ENCODE results near the gene RAPGEF2. TPM values are rescaled to one million over a fixed set of nuclear protein-coding genes. Genes with fewer than 3 reads are reported as not detected.

Gene RAPGEF2
- total and polyA plus RNA-seq, 3 experiments from 2014 or later: 1.0 to 34.3 (median 29.2) TPM

DNA sequence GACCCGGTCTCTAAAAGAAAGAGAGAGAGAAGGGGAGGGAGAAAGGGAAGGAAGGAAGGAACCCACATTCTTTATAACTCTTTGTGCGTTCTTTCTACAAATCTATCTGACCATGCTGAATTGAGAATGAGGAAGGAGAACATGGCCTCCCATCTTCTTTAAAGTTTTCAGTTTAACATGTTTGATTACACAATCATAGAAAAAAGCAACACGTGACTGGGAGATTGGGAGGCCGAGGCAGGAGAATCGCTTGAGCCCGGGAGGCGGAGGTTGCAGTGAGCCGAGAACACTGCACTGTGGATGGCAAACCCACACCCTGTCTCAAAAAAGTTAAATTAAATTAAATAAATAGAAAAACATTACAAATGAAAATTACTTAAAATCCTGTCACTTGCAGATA lies 254.5 kb downstream of the RAPGEF2 start:
- H3K4me1 Mint-ChIP-seq: no peaks in the 10 kb centered on the region
- CTCF ChIA-PET: no interaction called here
- Histone ChIP-seq H3K27me3 (ENCODE audit: insufficient read depth, low read length, poor library complexity, severe bottlenecking) (no peaks in the 10 kb centered on the region), H3K36me3 (ENCODE audit: insufficient read depth, low read length) (peaks cover 4% of the 10 kb centered on the region), H3K27ac (ENCODE audit: low read depth, low read length) (no peak overlapping the region), H3K9me3 (ENCODE audit: low read length) (no peaks in the 10 kb centered on the region), H3K4me3 (ENCODE audit: low read length) (no peak overlapping the region), H3K4me1 (ENCODE audit: insufficient read depth, low read length) (no peaks in the 10 kb centered on the region)
- no peaks in the 10 kb centered on the region for H3K9me3 Mint-ChIP-seq
- POLR2A ChIA-PET: no interaction called here
- no peaks in the 10 kb centered on the region for H3K27me3 Mint-ChIP-seq
- no peak overlapping the region for H3K4me3 Mint-ChIP-seq
- H3K36me3 Mint-ChIP-seq: peaks cover 22 to 78% (median 43%) of the 10 kb centered on the region in 3 donors
- DNase-seq: no peak
- no peak overlapping the region for H3K27ac Mint-ChIP-seq

DNA sequence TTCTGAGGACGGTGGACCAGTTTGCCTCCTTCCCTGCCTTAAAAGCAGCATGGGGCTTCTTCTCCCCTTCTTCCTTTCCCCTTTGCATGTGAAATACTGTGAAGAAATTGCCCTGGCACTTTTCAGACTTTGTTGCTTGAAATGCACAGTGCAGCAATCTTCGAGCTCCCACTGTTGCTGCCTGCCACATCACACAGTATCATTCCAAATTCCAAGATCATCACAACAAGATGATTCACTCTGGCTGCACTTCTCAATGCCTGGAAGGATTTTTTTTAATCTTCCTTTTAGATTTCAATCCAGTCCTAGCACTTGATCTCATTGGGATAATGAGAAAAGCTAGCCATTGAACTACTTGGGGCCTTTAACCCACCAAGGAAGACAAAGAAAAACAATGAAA lies 255.3 kb downstream of the RAPGEF2 start:
- Histone ChIP-seq H3K9me3 (ENCODE audit: low read length) (no peaks in the 10 kb centered on the region), H3K27ac (ENCODE audit: low read depth, low read length) (no peak overlapping the region), H3K27me3 (ENCODE audit: insufficient read depth, low read length, poor library complexity, severe bottlenecking) (no peaks in the 10 kb centered on the region), H3K4me1 (ENCODE audit: insufficient read depth, low read length) (no peaks in the 10 kb centered on the region), H3K36me3 (ENCODE audit: insufficient read depth, low read length) (peaks cover 4% of the 10 kb centered on the region), H3K4me3 (ENCODE audit: low read length) (no peak overlapping the region)
- ChIA-PET POLR2A (no interaction called here), CTCF (no interaction called here)
- Mint-ChIP-seq H3K27me3 (no peaks in the 10 kb centered on the region), H3K9me3 (no peaks in the 10 kb centered on the region), H3K27ac (peak overlapping the region in 2 of 8 donors; percentile 26 to 55), H3K36me3 (peaks cover 22 to 69% (median 36%) of the 10 kb centered on the region in 3 donors), H3K4me3 (no peak overlapping the region), H3K4me1 (no peaks in the 10 kb centered on the region)
- no peak for DNase-seq

DNA sequence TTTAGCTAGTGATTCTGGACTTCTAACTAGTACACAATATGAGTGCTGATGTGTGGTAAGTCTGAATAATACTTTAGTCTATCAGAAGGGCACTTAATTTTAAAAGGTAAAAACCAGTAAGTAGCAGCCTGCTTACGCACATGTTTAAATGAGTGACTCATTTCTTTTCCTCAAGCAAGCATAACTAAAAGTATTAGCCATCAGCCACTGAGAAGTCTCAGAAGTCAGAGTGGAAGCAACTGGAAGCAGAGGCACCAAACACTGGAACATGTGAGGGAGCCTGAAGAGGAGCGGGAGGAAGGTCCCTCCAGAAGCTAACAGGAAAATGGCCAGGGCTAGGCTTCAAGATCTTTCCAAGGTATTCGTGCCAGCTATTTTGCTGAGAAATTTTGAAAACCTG lies 257.7 kb downstream of the RAPGEF2 start:
- H3K9me3 Mint-ChIP-seq: no peaks in the 10 kb centered on the region
- peaks cover 0 to 2% of the 10 kb centered on the region in 2 donors for H3K27me3 Mint-ChIP-seq
- no peak overlapping the region for H3K27ac Mint-ChIP-seq
- no peak for DNase-seq
- no peaks in the 10 kb centered on the region for H3K9me3 ChIP-seq (ENCODE audit: low read length)
- H3K4me1 ChIP-seq (ENCODE audit: insufficient read depth, low read length): no peaks in the 10 kb centered on the region
- peaks cover 20 to 47% (median 22%) of the 10 kb centered on the region in 3 donors for H3K36me3 Mint-ChIP-seq
- no peak overlapping the region for H3K27ac ChIP-seq (ENCODE audit: low read depth, low read length)
- POLR2A ChIA-PET: no interaction called here
- H3K27me3 ChIP-seq (ENCODE audit: insufficient read depth, low read length, poor library complexity, severe bottlenecking): no peaks in the 10 kb centered on the region
- CTCF ChIA-PET: no interaction called here
- H3K4me3 Mint-ChIP-seq: no peak overlapping the region
- no peaks in the 10 kb centered on the region for H3K4me1 Mint-ChIP-seq
- H3K4me3 ChIP-seq (ENCODE audit: low read length): no peak overlapping the region
- no peaks in the 10 kb centered on the region for H3K36me3 ChIP-seq (ENCODE audit: insufficient read depth, low read length)

DNA sequence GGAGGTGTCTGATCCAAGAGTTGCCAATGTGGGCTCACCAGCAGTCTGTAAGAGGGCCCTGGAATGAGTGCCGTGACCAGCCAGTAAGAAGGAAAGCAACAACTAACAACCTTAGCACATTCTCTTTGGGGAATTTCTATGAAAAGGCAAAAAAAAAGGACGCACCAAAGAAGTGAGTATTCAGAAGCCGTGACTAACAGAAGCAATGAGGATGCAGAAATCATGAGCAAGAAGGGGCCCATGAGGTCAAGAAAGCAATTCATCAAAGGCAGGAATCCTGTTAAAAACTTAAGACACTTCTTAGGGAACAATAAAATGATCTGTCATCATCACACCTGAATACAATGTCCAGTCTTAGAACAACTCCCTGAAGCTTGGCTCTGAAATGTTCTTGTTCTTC lies 260.5 kb downstream of the RAPGEF2 start:
- ChIA-PET CTCF (no interaction called here), POLR2A (no interaction called here)
- no peaks in the 10 kb centered on the region for H3K4me1 ChIP-seq (ENCODE audit: insufficient read depth, low read length)
- H3K27ac Mint-ChIP-seq: no peak overlapping the region
- H3K9me3 ChIP-seq (ENCODE audit: low read length): no peaks in the 10 kb centered on the region
- no peak for DNase-seq
- no peaks in the 10 kb centered on the region for H3K27me3 ChIP-seq (ENCODE audit: insufficient read depth, low read length, poor library complexity, severe bottlenecking)
- no peaks in the 10 kb centered on the region for H3K36me3 ChIP-seq (ENCODE audit: insufficient read depth, low read length)
- H3K4me1 Mint-ChIP-seq: no peaks in the 10 kb centered on the region
- H3K27ac ChIP-seq (ENCODE audit: low read depth, low read length): no peak overlapping the region
- H3K9me3 Mint-ChIP-seq: no peaks in the 10 kb centered on the region
- H3K27me3 Mint-ChIP-seq: peaks cover 2 to 10% of the 10 kb centered on the region in 2 donors
- H3K4me3 Mint-ChIP-seq: no peak overlapping the region
- H3K4me3 ChIP-seq (ENCODE audit: low read length): no peak overlapping the region
- H3K36me3 Mint-ChIP-seq: peaks cover 12 to 27% (median 12%) of the 10 kb centered on the region in 3 donors

DNA sequence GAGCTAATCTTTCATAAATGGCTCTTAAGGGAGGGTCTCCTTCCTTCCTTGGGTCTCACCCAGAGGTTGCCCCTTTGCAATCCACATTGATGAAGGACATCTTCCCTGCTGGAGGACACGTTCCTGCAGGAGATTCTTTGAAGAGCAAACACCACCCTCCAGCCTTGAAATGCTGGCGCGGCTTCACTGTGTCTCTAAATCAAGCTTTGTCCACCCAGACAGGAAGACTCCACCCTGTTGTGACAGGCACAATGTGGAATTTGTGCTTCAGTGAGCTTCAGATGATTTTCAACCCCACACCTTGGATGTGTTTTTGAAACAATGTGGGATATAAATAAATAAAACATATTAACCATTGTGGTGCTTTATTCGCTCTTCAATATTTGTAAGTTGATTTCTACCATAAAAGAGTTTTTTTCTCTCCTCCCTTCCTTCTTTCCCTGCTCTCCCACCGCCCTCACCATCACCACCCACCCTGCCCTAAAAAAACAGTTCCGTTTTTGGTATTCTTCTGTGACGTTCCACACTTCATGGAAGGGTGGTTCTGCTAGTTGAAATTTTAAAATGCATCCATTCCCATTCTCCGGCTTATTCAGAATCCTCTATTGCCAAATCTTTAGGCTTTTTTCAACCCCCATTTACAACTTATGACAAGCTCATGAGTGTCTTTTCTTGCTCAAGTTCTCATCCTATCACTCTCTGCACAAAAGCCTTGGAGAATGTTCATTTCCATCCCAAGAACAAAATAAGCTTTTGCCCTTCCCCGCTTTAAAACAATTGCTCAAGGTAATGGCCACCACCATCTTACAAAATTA lies 264.3 kb downstream of the RAPGEF2 start:
- Mint-ChIP-seq H3K9me3 (peaks cover 0 to 4% (median 0%) of the 10 kb centered on the region in 5 donors), H3K4me3 (no peak overlapping the region), H3K36me3 (no peaks in the 10 kb centered on the region), H3K4me1 (no peaks in the 10 kb centered on the region), H3K27me3 (peaks cover 12 to 30% of the 10 kb centered on the region in 2 donors), H3K27ac (peak overlapping the region in 1 of 8 donors; percentile 12)
- Histone ChIP-seq H3K27ac (ENCODE audit: low read depth, low read length) (no peak overlapping the region), H3K4me1 (ENCODE audit: insufficient read depth, low read length) (no peaks in the 10 kb centered on the region), H3K9me3 (ENCODE audit: low read length) (no peaks in the 10 kb centered on the region), H3K4me3 (ENCODE audit: low read length) (no peak overlapping the region), H3K27me3 (ENCODE audit: insufficient read depth, low read length, poor library complexity, severe bottlenecking) (no peaks in the 10 kb centered on the region), H3K36me3 (ENCODE audit: insufficient read depth, low read length) (no peaks in the 10 kb centered on the region)
- ChIA-PET POLR2A (no interaction called here), CTCF (no interaction called here)
- no peak for DNase-seq

DNA sequence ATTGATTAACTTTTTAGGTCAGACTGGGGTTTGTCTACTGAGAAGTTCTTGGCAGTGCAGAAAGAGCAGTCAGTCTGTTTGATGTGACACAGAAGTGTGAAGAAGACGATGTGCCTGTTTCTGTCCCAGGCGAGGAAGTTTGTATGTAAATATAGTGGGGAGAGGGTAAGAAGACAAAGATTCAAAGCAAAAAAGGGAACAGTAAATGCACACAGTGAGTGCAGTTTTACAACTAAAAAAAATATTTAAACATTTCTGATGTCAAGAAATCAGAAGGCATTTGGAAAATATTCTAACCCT lies 264.9 kb downstream of the RAPGEF2 start:
- peaks cover 0 to 4% (median 0%) of the 10 kb centered on the region in 5 donors for H3K9me3 Mint-ChIP-seq
- H3K36me3 ChIP-seq (ENCODE audit: insufficient read depth, low read length): no peaks in the 10 kb centered on the region
- CTCF ChIA-PET: no interaction called here
- H3K9me3 ChIP-seq (ENCODE audit: low read length): no peaks in the 10 kb centered on the region
- H3K4me1 Mint-ChIP-seq: no peaks in the 10 kb centered on the region
- H3K4me1 ChIP-seq (ENCODE audit: insufficient read depth, low read length): no peaks in the 10 kb centered on the region
- H3K36me3 Mint-ChIP-seq: no peaks in the 10 kb centered on the region
- DNase-seq: no peak
- peaks cover 12 to 30% of the 10 kb centered on the region in 2 donors for H3K27me3 Mint-ChIP-seq
- H3K27ac ChIP-seq (ENCODE audit: low read depth, low read length): no peak overlapping the region
- POLR2A ChIA-PET: no interaction called here
- no peaks in the 10 kb centered on the region for H3K27me3 ChIP-seq (ENCODE audit: insufficient read depth, low read length, poor library complexity, severe bottlenecking)
- H3K27ac Mint-ChIP-seq: no peak overlapping the region
- H3K4me3 Mint-ChIP-seq: no peak overlapping the region
- H3K4me3 ChIP-seq (ENCODE audit: low read length): no peak overlapping the region

DNA sequence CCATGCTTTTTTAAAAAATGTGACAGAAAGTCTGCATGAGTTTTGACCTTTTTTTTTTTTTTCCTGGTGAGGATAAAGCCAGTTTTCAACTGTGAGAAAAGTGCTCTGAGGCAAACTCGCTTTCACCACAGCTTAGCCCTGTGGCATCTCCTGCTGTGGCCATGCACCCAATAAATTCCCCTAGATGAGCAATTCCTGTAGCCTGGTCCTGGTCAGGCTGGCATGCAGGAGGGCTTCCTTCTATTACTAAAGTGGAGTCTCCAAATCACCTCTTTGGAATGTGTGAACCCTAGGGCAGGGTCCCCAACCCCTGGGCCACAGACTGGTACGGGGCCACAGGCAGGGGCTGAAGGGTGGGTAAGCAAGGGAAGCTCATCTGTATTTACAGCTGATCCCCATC lies 265.4 kb downstream of the RAPGEF2 start:
- Histone ChIP-seq H3K4me3 (ENCODE audit: low read length) (no peak overlapping the region), H3K36me3 (ENCODE audit: insufficient read depth, low read length) (no peaks in the 10 kb centered on the region), H3K27ac (ENCODE audit: low read depth, low read length) (no peak overlapping the region), H3K4me1 (ENCODE audit: insufficient read depth, low read length) (no peaks in the 10 kb centered on the region), H3K27me3 (ENCODE audit: insufficient read depth, low read length, poor library complexity, severe bottlenecking) (no peaks in the 10 kb centered on the region), H3K9me3 (ENCODE audit: low read length) (no peaks in the 10 kb centered on the region)
- Mint-ChIP-seq H3K27me3 (peaks cover 12 to 30% of the 10 kb centered on the region in 2 donors), H3K9me3 (peaks cover 0 to 4% (median 0%) of the 10 kb centered on the region in 5 donors), H3K4me3 (no peak overlapping the region), H3K4me1 (no peaks in the 10 kb centered on the region), H3K36me3 (no peaks in the 10 kb centered on the region), H3K27ac (no peak overlapping the region)
- CTCF ChIA-PET: no interaction called here
- DNase-seq: no peak
- POLR2A ChIA-PET: no interaction called here

DNA sequence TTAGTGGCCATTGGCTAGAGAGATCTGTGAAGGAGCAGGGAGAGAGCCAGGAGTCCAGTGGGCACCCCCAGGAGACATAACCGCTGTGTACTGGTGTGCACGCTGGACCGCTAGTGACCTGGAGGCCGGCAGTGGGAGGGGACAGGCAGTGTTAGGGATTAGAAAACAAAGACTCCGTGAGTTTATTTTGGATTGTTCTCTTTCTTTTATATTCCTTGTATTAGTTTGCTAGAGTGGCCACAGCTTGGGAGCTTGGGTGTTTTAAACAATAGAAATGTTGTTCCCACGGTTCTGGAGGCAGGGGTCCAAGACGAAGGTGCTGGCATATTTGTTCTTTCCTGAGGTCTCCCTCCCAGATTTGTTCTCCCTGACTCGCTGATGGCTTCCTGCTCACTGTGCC lies 266.4 kb downstream of the RAPGEF2 start:
- no peaks in the 10 kb centered on the region for H3K36me3 Mint-ChIP-seq
- H3K9me3 ChIP-seq (ENCODE audit: low read length): no peaks in the 10 kb centered on the region
- H3K4me3 Mint-ChIP-seq: no peak overlapping the region
- no peaks in the 10 kb centered on the region for H3K36me3 ChIP-seq (ENCODE audit: insufficient read depth, low read length)
- POLR2A ChIA-PET: no interaction called here
- H3K4me1 Mint-ChIP-seq: no peaks in the 10 kb centered on the region
- peaks cover 0 to 4% (median 0%) of the 10 kb centered on the region in 5 donors for H3K9me3 Mint-ChIP-seq
- H3K27ac Mint-ChIP-seq: no peak overlapping the region
- no peak overlapping the region for H3K27ac ChIP-seq (ENCODE audit: low read depth, low read length)
- no peaks in the 10 kb centered on the region for H3K4me1 ChIP-seq (ENCODE audit: insufficient read depth, low read length)
- peaks cover 10 to 30% of the 10 kb centered on the region in 2 donors for H3K27me3 Mint-ChIP-seq
- H3K27me3 ChIP-seq (ENCODE audit: insufficient read depth, low read length, poor library complexity, severe bottlenecking): no peaks in the 10 kb centered on the region
- no peak overlapping the region for H3K4me3 ChIP-seq (ENCODE audit: low read length)
- CTCF ChIA-PET: no interaction called here
- no peak for DNase-seq
